Keratinocyte (primary cell): Measurements from ENCODE around the gene RNF103.

Source experiments
- EZH2 ChIP-seq: IDR thresholded peaks from one replicate; pipeline ENCODE4 v1.6.1; 2012; ENCODE audit warnings: inconsistent platforms, mild to moderate bottlenecking, low read length, moderate library complexity
- TF ChIP-seq, protein P1 (sequence below), 3 experiments: IDR thresholded peaks in 1 of 3; conservative IDR thresholded peaks in 1 of 3; optimal IDR thresholded peaks in 1 of 3; 2 replicates in 2 of 3; 3 replicates in 1 of 3; pipeline versions ENCODE3 to v1.5.1; 2011; ENCODE audit warnings: low read length in 3 of 3, mild to moderate bottlenecking in 3 of 3, moderate library complexity in 2 of 3, control low read depth in 1 of 3, inconsistent platforms in 1 of 3; ENCODE audit not compliant: insufficient read depth in 2 of 3; ENCODE audit errors: extremely low read depth in 1 of 3

DNA sequence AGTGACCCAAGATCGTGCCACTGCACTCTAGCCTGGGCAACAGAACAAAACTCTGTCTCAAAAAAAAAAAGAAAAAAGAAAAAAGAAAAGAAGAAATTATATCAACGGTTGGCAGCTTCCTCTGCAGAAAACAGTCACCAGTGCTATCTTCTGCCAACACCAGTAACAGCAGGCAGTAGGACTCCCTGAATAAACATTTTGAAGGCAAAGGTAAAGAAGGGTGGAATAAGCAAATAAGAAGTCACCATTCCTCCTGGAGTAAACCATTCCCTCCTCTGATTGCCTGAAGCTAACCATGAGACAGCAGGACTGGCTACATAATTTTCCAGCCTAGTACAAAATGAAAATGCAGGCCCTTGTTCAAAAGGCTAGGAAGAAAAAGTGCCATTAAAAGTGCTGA is 9.0 kb upstream of the RNF103 start:
- TF ChIP-seq, protein P1, sequence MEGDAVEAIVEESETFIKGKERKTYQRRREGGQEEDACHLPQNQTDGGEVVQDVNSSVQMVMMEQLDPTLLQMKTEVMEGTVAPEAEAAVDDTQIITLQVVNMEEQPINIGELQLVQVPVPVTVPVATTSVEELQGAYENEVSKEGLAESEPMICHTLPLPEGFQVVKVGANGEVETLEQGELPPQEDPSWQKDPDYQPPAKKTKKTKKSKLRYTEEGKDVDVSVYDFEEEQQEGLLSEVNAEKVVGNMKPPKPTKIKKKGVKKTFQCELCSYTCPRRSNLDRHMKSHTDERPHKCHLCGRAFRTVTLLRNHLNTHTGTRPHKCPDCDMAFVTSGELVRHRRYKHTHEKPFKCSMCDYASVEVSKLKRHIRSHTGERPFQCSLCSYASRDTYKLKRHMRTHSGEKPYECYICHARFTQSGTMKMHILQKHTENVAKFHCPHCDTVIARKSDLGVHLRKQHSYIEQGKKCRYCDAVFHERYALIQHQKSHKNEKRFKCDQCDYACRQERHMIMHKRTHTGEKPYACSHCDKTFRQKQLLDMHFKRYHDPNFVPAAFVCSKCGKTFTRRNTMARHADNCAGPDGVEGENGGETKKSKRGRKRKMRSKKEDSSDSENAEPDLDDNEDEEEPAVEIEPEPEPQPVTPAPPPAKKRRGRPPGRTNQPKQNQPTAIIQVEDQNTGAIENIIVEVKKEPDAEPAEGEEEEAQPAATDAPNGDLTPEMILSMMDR (optimal IDR thresholded peaks at IDR 0.05 in 1 of 3, IDR thresholded peaks at IDR 0.05 in 1 of 3, conservative IDR thresholded peaks at IDR 0.05 in 1 of 3; ENCODE audit: extremely low read depth in 1 of 3, insufficient read depth in 2 of 3, low read length in 3 of 3), result no peak
- TF ChIP-seq EZH2, result no peak
